ENCODE data around the gene TMEM131.

The TMEM131 gene

DNA sequence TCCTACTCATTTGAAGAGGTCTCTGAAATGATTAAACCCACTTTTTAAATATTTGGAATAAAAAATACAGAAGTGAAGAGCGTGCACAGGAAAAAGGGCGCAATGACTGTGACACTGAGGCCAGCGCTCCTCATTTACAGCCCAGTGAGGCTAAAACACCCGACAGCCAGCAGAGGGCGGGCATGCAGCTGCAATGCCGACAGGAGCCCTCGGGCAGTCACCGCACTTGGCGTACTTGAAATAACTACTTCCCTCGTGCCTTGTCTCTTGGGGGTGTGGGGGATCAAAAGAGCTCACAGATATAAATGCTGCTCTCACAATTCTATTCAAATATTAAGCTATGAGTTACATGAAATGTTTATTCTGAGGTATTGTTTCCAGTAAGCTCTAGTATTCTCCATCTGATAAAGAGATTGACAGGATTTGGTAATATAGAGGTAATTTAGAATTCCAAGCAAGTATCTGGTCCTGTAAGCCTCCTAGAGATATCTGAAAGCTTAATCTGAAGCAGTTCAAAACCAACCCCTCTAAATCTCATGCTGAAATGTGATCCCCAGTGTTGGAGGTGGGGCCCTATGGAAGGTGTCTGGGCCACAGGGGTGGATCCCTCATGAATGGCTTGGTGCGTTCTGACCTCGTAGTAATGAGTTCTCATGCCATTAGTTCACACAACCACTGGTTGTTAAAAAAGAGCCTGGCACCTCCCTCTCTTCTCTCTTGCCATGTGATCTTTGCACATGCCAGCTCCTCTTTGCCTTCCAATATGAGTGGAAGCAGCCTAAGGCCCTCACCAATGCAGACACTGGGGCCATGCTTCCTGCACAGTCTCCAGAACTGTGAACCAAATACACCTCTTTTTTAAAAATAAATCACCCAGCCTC is 188.8 kb downstream of the TMEM131 start:
- DNase-seq (ENCODE audit: low read depth, low spot score), result peak; percentile 43

DNA sequence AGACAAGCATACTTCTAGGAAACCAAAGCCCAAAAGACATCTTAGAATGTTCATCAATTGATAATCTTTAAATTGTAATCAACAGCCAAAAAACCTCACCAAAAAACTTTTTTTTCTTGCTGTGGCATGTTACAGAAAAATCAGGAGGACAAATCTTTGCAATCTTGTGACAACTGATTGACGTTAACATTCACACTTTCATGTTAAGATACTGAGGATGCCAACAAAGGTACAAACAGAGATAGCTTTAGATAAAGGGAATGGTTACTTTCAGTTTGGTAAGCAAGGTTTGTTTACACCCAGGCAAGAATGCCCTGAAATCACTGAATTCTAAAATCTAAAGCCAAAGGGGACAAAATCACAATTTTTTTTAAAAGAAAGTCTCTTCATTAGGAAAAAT is 190.0 kb downstream of the TMEM131 start:
- no peak for DNase-seq (ENCODE audit: low read depth, low spot score)

DNA sequence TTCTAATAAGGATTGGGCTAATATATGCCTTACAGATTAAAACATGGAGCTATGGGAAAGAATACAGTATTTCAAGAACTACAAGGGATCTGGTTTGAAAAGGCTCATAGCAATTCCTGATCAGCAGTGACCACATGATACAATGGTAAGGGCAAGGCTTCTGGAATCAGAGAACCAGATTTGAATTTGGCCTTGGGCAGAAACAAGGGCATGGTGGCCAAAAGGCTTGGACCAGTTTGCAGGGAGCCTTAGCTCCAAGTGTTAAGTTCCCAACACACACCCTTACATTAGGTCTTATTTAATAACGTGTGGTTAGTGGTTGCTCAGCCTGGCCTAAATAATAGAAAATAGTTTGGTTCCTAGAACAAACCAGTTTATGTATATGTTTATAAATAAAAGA is 194.7 kb downstream of the TMEM131 start:
- DNase-seq (ENCODE audit: low read depth, low spot score), result no peak

DNA sequence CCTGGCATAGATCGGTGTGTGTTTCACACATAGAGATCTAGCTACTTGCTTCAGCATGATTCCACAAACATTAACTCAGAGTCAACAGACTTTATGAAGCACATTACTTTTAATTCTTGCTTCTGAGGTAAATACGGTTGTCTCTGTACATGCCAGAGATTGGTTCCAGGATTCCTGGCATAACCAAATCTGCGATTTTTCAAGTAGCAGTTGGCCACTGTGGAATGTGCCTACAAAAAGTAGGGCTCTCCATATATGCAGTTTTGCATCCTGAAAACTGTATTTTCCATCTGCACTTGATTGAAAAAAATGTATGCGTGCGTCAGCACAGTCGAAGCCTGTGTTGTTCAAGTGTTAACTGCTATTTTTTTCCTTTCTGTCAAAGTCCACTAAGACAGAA is 197.3 kb downstream of the TMEM131 start:
- no peak for DNase-seq (ENCODE audit: low read depth, low spot score)

DNA sequence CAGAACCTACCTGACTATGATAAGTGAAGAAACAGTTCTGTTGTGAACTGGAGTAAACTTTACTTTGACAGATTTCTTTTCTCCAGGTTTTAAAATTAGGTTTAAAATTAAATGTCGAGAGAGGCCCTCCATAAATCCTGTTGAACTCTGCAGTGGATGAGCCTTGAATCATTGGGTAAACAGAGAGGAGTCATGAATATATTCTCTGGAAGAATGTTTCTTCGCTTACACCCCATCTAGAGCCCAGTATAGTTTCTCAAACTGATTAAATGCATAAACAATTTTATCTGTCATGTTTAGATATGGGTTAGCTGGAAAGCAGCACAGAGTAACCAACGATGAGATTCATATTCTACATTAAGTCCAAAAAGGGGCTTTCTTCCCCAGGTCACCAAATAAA is 198.4 kb downstream of the TMEM131 start:
- no peak for DNase-seq (ENCODE audit: low read depth, low spot score)

DNA sequence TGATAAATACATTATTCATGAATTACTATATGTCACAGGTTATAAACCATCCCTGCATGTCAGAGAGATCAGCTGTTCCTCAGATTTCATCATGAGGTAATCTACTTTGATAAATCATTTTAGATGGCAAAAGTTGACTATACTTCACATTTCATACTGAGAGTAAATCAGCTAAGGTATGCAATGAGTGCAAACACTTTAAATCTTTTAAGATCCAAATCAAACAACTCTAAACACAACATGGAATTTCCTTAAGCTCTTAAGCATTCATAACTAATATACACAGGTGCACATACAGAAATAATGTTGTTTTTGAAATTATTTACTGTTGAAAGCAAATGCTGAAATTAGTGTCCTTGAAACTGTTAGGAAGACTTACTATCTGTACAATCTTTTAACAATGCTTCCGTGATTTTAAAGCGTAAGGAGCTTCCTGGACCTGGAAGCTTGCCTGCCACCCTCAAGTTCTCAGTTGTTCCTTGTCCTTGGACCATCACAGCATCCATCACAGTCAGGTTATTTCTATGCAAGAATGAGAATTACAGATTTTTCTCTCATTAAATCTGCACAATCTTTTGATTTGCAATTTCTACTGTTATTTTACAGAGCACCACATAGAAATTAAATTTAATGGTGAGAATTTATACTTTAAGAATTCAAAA is 199.2 kb downstream of the TMEM131 start:
- no peak for DNase-seq (ENCODE audit: low read depth, low spot score)

DNA sequence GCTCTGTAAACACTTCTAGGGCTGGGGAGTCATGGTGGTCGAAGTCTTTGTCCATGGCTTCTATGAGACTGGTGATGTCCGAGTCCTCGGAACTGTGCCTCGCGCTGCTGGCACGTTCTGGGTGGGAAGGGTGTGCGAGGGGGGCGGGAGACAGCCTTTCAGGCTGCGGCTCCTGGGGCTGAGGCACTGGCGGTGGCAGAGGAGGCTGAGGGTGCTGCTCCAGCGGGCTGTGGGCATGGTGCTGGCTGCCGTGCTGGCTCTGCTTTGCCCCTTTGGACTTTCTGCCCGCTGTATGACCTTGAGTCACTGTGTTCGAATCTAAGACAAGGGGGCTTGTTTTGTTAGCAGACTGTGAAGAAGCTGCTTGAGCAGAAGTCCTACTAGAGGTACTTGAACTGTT is 203.3 kb downstream of the TMEM131 start:
- no peak for DNase-seq (ENCODE audit: low read depth, low spot score)

DNA sequence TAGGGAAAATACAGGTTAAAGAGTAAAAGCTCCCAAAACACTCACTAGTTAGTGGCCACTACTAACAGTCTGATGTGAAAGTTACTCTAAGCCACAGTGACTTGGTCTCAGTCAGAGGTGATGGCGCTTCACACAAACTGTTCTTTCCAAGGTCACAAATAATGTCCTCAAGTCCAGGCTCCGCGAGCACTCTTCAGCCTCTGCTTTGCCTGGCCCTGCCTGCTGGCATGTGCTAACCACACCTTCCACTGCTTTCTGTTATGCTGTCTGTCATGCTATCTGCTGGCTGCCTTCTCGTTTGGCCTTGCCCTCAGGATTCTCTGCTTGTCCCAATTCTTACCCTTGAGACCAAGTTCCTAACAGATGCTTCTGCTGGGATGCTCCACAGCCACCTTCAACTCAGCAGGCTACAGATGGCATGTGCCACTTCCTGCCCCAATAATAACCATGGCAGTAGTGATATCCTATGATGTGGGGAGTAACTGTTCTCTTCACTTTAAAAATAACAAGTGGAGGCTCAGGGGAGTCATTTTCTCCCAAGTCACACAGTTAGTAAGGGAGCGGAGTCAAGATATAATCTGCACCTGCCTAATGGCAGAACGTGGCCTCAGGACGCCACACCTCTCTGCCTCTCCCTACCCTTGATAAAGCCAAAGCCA is 206.6 kb downstream of the TMEM131 start:
- no peak for DNase-seq (ENCODE audit: low read depth, low spot score)

DNA sequence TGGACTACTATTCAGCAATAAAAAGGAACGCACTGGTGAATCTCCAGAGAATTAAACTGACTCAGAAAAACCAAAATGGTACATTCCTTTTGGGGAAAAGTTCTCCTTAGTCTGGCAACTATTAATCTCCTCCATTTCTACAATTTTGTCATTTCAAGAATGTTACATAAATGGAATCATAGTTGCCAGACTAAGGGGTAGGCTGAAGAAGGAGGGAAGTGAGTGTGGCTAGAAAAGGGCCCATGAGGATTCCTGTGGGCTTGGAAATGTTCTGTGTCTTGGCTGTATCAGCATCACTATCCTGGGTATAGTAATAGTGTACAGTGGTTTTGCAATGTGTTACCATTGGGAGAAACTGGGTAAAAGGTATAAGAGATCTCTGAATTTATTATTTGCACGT is 209.9 kb downstream of the TMEM131 start:
- DNase-seq (ENCODE audit: low read depth, low spot score), result no peak

DNA sequence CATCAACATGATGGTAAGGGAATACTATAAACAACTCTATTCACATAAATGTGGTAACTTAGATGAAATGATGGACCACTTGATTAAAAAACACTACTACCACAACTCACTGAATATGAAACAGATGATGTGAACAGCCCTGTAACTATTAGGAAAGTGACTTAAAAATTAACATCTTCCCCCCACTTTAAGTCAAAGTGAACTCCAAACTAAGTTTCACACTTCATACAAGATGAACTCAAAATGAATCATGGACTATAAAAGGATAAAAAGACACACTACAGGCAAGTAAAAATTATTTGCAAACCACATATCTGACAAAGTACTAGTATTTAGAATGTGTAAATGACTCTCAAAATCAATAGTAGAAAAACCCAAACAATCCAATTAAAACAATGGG is 210.8 kb downstream of the TMEM131 start:
- no peak for DNase-seq (ENCODE audit: low read depth, low spot score)

DNA sequence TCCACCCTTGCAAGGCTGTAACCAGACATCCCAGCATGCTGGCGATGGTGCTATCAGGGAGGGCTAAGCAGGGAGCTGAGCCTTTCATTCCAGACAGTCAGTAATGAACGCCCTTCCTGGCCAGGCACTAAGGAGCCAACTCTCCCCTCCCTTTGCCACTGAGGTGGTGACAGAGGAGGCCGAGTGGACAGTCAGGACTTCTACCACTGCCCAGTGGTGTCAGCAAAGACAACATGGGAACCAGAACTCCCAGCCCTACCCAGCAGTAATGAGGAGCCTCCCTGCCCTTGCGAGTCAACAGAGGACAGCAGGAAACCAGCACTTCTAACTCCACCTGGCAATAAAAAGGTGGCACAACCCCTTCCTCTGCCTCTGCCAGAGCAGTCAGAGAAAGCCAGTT is 213.8 kb downstream of the TMEM131 start:
- no peak for DNase-seq (ENCODE audit: low read depth, low spot score)

DNA sequence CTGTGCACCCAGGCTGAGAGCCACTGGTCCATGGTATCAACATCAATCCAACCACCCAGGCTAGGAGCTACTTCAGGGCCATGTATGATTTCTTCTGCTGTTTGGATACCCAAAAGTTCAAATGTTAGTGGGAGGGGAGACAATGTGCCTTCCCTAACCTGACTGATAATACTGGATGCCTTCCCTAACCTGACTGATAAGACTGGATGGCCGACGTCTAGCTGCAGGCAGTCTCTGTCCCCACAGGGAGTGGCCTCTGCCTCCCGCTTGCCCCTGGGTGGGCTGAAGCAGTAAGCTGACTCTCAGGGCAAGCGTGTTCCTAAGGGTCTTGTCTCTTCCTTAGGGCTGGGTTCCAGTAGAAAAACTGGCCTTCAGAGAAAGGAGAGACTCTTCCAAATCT is 216.6 kb downstream of the TMEM131 start:
- no peak for DNase-seq (ENCODE audit: low read depth, low spot score)

DNA sequence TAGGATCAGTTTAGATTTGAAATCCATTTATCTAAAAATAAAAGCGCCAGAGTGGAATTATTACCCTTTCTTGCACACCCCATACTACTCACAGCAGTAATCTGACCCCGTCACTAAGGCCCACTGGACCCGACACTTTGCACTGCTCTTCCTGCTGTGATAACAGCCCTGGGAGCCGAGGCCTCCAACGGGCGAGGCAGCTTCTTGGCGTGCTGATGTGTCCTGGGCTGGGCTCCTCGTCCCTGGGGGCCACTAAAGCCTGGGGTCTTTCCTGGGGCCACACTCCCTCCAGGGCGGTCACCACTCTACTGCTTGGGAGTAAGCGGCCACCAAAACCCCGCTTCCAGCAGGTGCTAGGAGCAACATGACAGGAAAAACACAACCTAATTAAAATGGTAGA is 220.7 kb downstream of the TMEM131 start:
- DNase-seq (ENCODE audit: low read depth, low spot score), result no peak

DNA sequence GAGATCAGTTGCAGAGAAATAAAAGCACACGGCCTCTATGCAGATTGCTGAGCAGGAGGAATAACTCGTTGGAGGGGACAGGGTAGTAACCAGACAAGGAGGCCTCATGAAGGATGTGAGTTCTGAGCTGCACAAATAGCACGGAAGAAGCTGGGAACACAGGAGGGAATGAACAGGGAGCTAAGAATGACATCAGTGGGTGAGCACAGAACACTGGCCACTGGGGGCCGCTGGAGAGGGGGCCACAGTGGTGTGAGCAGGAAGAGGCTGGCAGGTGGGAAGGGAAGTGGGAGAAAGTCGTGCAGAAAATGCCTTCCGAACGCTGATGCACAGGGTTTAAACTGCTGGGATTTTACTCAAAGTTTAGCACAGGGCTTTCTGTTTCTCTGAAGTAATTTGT is 221.3 kb downstream of the TMEM131 start:
- DNase-seq (ENCODE audit: low read depth, low spot score), result no peak

DNA sequence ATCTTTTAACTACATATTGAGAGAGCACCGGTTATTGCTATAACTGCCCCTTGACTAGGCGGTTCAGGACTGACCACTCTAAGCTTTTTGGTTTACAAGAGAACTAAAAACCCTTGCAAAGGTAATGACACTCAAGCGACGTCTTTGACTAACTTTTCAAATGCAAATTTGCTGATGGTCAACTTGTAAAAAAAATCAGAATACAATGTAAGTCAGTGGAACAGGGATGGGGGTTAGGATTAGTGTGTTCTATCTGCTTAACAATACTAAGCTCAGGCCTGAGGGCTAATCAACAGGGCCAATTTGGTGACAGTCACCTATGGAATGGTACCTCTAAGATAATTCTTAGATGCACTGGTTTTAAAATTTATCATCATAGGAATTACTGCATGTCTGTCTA is 225.3 kb downstream of the TMEM131 start:
- no peak for DNase-seq (ENCODE audit: low read depth, low spot score)

DNA sequence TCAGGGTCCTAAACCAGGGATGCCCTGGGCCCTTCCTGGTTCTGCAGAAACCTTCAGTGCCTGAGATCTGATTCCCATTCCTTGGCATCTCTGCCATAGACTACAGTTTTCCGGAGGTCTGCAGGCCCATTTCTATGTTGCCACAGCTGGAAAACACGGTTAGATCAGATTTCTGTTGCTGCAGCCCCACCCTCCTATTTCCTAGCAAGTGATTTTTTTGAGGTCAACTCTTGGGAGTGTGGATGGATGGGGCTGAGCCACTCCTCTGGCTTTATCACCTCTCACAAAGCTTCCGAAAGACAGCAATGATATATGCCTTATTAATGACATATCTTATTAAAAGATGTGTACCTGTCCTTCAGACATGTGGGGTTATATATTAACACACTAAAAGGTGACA is 226.0 kb downstream of the TMEM131 start:
- DNase-seq (ENCODE audit: low read depth, low spot score), result no peak

DNA sequence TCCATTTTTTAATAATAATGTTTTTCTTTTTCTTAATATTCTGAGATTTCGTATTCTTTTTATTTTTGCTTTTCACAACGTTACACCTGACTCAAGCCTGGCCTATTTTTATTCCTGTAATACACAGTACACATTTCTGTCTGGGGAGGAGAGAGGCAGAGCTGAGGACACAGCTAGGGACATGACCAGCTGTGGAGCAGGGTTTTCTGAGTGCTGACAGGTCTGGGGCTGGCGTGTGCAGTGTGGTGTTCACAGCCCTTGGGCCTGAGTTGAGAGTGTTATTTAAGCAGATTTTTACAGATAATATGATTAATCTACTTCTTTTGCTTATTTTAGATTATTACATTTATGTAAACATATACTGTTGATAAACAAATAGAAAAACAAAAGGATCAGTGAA is 226.4 kb downstream of the TMEM131 start:
- no peak for DNase-seq (ENCODE audit: low read depth, low spot score)

DNA sequence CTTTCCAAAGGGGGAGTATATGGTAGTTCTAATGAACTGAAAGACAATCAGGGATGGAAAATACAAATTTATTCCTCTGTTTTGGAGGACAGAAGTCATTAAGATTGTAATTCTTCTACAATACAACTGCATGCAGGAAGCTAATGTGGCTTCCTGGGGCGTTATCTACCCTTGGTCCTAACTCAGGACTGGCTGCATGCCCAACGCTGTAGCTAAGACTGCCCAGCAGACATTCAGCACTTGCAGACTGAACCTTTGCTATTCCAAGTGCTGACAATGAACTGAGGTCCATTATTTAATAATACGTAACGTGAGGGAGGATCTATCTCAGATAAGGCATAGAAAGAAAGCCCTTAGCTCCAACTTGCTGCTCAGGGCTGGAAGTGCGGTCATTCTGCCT is 229.2 kb downstream of the TMEM131 start:
- DNase-seq (ENCODE audit: low read depth, low spot score), result no peak

DNA sequence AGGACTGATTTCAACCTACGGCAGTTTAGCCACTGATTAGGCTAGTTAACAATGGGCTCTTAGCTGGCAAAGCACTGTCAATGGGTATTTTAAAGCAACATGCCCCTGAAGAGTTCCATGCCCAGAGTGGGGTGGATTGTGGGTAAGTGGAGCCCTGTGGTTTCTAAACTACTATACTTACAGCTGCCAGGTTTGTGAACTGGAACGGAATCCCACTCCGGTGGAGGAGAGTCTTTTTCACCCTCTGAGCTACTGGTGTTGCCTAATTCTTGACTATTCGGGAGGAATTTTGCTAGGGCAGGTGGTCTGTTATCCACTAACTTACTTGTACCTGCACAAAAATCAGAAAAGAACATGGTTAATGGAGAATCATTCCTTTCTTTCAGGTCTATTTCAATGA is 229.8 kb downstream of the TMEM131 start:
- no peak for DNase-seq (ENCODE audit: low read depth, low spot score)

DNA sequence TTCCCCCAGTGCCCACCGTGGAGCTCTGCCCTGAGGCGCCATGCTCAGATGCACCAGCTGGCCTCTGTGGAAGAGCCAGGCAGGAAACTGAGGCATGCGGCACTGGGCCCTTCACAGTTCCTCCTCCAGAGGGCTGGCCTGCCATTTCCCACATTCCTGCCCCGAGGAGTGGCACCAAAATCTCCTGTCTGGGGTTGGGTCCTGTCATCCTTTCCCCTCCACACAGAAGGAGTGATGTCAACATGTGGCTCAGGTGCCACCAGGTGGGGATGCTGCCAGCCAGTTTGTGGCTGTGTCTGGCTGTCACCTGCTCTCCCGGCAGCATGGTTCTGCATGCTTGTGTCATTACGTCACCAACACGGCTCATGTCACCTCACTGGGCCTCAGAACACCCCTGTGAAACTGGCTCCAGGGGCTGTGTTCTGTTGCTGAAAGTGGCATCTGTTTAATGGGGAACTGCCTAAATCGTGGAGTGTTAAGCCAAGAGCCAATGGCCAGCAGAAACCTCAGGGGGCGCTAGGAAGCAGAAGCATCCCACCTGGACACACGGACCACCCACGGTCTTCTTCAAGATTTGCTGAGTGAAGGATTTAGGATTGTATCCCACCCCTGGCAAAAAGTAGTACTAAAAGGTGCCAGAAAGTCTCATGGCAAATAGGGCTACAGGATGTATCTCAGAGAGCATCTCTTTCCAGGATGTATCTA is 231.0 kb downstream of the TMEM131 start:
- no peak for DNase-seq (ENCODE audit: low read depth, low spot score)

DNA sequence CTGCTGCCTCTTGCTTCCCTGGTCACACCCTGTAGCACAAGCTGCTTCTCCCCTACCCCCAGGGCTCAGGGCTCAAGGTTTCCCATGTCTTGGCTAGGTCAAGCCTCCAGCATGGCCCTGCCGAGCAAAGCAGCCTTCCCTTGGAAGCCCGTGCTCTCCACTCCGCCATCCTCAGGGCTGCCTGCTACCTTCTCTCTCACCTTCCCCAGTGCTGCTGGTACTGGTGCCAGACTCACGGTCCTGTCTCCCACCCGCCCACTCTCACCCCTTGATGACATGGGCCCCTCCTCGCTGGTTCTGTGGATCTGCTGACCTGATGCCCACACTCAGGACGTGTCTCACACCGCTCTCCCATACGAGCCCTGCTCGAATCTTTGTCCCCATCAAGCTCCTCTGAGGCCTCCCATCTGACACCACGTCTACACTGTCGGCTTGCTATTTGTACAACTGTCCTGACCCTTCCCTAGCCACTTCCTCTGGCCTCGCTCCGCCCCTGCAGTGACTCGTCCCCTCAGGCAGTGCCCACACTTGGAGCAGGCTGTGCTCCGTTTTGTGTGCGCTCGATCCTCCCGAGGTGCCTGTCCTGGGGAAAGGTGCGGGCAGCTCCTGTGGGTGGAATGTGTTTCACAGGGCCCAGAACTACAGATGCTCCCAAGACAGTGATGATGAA is 232.4 kb downstream of the TMEM131 start:
- DNase-seq (ENCODE audit: low read depth, low spot score), result no peak

DNA sequence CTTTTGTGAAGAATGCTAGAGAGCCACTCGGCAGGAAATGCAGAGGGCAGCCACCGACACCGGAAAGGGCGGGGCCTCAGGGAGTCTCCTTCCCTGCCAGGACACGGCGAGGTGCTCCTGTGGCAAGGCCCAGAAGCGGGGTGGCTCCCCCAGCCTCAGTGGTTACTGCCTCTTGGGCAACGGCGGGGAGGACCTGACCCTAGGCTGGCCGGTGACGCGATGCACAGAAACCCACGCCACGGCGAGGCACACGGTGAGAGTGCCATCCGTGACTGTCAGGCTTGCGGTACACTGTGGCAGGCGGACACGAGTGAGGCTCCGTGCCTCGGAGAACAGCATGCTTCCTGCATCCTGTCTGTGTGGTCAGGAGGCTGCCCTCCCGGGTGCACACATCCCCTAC is 234.6 kb downstream of the TMEM131 start:
- no peak for DNase-seq (ENCODE audit: low read depth, low spot score)
